GM12874 (cell line): Measurements from ENCODE around the gene S100A10.

ENCODE experiments used
- CTCF ChIP-seq: IDR thresholded peaks from 2 replicates; pipeline ENCODE4 v1.5.1; 2011; ENCODE audit warnings: low read depth, mild to moderate bottlenecking, control low read depth, low read length, moderate library complexity; ENCODE audit not compliant: insufficient read depth

Gene S100A10

GRCh38 chr1:151968058-151968457 lies 25.6 kb downstream of the S100A10 start:
- TF ChIP-seq CTCF = peak; percentile 67; the same call in 1 of the 2 replicates

DNA sequence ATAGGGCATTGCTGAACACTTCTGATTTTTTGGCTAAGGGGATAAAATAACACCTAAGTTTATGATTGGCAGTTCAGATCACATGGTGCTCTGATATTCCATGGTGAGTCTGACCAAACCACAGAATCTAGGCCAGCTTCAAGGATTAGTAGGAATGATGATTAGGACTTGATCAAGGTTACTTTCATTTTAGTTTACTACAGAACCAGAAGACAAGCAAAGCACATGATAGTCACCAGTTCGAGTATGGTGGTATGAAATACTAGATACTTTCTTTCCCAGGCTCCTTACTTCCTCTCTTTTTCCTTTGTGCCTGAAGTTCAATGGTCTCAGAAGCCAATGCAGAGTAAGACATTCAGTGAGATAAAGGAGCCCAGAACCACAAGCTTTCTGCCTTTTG lies 26.6 kb downstream of the S100A10 start:
- TF ChIP-seq CTCF = no peak

DNA sequence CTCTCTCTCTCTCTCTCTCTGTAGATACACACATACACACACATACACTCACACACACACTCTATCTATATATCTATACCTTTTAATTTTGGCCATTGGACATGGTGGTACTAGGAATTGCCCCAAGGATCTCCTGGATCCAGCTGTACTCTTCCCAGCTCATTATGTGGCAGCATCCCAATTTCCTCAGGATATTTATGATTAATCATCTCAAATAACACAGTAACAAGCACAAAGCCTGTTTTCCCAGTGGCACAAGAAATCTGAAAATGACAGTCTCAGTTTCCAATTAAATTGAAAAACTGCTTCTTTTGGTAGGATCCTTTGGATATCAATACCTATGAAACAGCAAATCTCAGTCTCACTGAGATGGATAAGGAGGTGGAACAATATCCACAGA lies 27.6 kb downstream of the S100A10 start:
- no peak for TF ChIP-seq CTCF

GRCh38 chr1:151964510-151964909 lies 29.1 kb downstream of the S100A10 start:
- no peak for TF ChIP-seq CTCF

DNA sequence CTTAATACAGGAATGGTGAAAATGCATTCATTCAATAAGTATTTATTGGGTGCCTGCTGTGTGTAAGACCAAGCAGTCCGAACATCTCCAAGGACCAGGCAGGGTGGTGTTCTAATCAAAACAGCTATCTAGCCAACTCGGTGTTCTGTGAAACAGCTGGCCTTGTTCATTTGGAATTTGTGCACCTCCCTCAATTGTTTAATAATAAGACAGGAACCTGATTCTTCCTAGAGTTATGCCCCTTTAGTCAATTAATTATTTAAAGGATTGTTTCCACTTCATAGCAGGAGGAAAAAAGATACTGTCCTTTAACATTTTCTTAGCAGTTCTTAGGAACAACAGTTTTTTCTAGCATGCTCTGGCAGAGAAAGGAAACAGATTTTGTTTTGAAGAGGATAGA lies 30.4 kb downstream of the S100A10 start:
- no peak for TF ChIP-seq CTCF

GRCh38 chr1:151961833-151962232 lies 31.8 kb downstream of the S100A10 start:
- TF ChIP-seq CTCF = no peak

DNA sequence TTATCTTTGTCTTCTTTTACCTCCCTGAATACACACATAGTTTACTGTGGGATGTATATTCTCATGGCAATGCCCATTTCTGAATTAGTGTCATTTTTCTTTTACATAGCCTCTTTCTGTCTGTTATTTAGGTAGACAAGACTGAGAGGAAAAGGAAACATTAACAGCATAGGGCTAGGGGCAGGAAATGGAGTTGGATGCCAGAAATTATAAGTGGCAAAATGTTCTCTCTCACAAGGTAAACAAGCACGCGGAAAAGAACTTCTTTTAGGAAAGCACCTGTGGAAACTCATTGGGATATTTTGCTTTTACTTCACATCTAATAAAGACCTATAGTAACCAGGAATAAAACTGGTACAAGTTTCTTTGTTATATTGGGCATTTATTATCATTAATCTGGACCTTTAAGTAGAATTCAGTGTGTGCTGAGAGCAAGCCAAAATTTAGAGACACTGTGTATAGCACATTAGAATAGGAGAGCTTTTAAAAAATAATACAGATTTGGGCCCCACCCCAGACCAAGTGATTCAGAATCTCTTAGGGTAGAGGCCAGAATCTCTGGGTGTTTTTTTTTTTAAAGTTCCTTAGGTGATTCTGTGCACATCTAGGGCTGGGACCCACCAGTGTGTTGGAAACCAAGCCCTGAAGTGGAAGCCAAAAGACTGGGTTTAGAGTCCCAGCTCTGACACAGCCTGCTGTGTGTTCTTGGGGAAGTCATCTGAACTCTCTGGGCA lies 32.7 kb downstream of the S100A10 start:
- TF ChIP-seq CTCF = no peak
